ENCODE measurements around the gene PRM3.

Gene PRM3

DNA sequence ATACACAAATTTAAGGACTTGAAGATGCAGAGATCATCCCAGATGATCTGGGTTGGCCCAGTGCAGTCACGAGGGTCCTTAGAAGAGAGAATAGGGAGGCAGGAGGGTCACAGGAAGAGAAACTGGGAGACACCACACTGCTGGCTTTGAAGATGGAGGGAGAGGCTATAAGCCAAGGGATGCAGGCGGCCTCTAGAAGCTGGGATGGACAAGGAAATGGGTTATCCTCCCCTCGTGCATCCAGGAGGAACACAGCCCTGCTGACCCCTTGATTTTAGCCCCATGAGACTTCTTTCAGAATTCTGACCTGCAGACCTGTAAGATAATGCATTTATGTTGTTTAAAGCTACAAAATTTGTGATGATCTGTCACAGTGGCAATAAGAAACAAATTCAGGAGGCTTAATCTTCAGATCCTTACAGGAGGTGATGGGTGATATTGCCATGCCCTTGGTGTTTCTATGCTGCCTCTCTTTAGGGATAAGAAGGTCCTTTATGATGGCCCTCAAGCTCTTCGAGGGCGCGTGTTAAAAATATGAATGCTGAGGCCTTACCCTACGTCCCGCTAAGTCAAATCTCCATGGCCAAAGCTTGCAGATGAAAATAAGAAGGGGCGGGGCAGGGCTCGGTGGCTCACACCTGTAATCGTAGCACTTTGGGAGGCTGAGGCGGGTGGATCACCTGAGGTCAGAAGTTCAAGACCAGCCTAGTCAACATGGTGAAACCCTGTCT is 4.3 kb upstream of the PRM3 start:
- H3K36me3 Mint-ChIP-seq: no peaks in the 10 kb centered on the region
- no peaks in the 10 kb centered on the region for H3K4me1 Mint-ChIP-seq (ENCODE audit: low read depth)
- no peak overlapping the region for H3K27ac Mint-ChIP-seq
- H3K9me3 Mint-ChIP-seq (ENCODE audit: low read depth): no peaks in the 10 kb centered on the region
- H3K4me3 Mint-ChIP-seq: no peak overlapping the region
- H3K27me3 Mint-ChIP-seq: no peaks in the 10 kb centered on the region

DNA sequence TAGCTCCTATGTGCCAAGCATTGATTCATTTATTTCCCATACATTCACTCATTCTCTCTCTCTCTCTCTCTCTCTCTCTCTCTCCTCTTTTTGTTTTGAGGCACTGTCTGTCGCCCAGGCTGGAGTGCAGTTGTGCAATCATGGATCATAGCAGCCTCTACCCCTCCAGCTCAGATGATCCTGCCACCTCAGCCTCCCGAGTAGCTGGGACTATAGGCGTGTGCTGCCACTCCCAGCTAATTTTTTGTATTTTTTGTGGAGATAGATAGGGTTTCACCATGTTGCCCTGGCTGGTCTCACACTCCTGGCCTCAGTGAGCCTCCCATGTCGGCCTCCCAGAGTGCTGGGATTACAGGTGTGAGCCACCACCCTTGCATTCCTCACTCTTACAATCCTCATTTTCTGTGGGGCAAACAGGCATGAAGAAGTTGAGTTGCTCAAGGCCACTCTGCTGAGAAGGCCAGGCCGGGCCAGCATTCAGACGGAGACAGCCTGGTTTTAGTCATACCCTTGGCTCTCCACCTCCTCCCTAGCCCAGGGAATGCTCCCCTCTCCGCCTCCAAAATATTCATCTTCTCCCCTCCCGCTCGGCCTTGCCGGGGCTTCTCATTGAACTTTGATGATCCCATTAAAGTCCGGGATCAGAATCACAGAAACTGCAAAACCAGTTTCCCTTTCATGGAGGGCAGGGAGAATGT is 3.6 kb upstream of the PRM3 start:
- Mint-ChIP-seq H3K9me3 (ENCODE audit: low read depth) (no peaks in the 10 kb centered on the region), H3K36me3 (no peaks in the 10 kb centered on the region), H3K4me3 (no peak overlapping the region), H3K4me1 (ENCODE audit: low read depth) (no peaks in the 10 kb centered on the region), H3K27me3 (no peaks in the 10 kb centered on the region), H3K27ac (no peak overlapping the region)

DNA sequence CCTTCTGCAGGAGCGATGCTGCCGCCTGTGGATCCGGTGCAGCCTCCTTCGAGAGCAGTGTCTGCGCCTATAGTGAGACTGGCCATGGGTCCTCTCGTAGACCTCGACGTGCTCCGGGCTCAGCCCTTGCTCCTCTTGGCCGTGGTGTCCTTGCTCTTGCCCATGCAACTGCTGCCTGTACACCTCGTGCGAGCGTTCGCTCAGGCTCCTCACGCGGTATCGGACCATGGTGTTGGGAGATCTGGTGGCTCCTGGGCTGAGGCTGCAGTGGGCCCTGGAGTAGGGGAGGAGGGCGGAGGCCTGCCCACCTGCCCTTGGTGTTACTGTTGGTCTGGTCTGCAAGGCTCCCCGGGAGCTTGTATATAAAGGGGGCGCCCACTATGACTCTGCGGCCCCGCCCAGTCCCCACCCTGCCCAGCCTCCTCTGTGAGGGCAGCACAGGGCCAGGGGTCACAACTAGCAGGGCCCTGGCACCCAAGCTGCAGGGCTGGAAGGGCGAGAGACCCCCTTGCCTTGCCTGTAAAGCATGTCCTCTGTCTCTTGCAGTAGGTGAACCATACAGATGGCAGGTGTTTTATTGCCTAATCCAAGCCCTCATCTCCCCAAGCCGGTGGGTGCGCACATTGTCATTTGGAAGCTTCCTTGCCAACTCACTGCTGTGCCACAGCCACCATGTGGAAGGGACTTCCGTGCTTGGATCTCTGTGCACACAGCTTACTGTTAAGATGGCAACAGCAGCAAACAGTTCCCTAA is 2.9 kb upstream of the PRM3 start, which contains the start of gene PRM2:
Gene PRM2 (minus strand): TSS at position 338 of the 753 bp plus-strand sequence. CDS start 110 bp downstream, at position 228.
- H3K9me3 Mint-ChIP-seq (ENCODE audit: low read depth): no peaks in the 10 kb centered on the region
- no peak within 1 kb of the TSS for H3K4me3 Mint-ChIP-seq
- no peaks in the 10 kb centered on the region for H3K27me3 Mint-ChIP-seq
- no peak within 1 kb of the TSS for H3K27ac Mint-ChIP-seq
- no peaks in the 10 kb centered on the region for H3K36me3 Mint-ChIP-seq
- H3K4me1 Mint-ChIP-seq (ENCODE audit: low read depth): no peaks in the 10 kb centered on the region

GRCh38 chr16:11274964-11275363 is 1.5 kb upstream of the PRM3 start:
- Mint-ChIP-seq H3K4me3 (no peak overlapping the region), H3K27ac (no peak overlapping the region), H3K4me1 (ENCODE audit: low read depth) (no peaks in the 10 kb centered on the region), H3K27me3 (no peaks in the 10 kb centered on the region), H3K9me3 (ENCODE audit: low read depth) (no peaks in the 10 kb centered on the region), H3K36me3 (no peaks in the 10 kb centered on the region)

GRCh38 chr16:11273721-11274324 is 394 bp upstream of the PRM3 start:
- H3K27ac Mint-ChIP-seq: no peak overlapping the region
- no peaks in the 10 kb centered on the region for H3K4me1 Mint-ChIP-seq (ENCODE audit: low read depth)
- no peaks in the 10 kb centered on the region for H3K9me3 Mint-ChIP-seq (ENCODE audit: low read depth)
- H3K36me3 Mint-ChIP-seq: no peaks in the 10 kb centered on the region
- no peaks in the 10 kb centered on the region for H3K27me3 Mint-ChIP-seq
- no peak overlapping the region for H3K4me3 Mint-ChIP-seq

GRCh38 chr16:11272484-11272883 is 945 bp downstream of the PRM3 start:
- Mint-ChIP-seq H3K36me3 (no peaks in the 10 kb centered on the region), H3K4me1 (ENCODE audit: low read depth) (no peaks in the 10 kb centered on the region), H3K4me3 (no peak overlapping the region), H3K9me3 (ENCODE audit: low read depth) (no peaks in the 10 kb centered on the region), H3K27ac (no peak overlapping the region), H3K27me3 (no peaks in the 10 kb centered on the region)

- no peak overlapping the region for H3K27ac Mint-ChIP-seq
- H3K27me3 Mint-ChIP-seq: no peaks in the 10 kb centered on the region
- H3K4me3 Mint-ChIP-seq: no peak overlapping the region
- H3K4me1 Mint-ChIP-seq (ENCODE audit: low read depth): no peaks in the 10 kb centered on the region
- H3K9me3 Mint-ChIP-seq (ENCODE audit: low read depth): no peaks in the 10 kb centered on the region
- H3K36me3 Mint-ChIP-seq: no peaks in the 10 kb centered on the region
Measured at GRCh38 chr16:11271610-11272009, 1.8 kb downstream of the PRM3 start.

- no peak overlapping the region for H3K4me3 Mint-ChIP-seq
- H3K36me3 Mint-ChIP-seq: no peaks in the 10 kb centered on the region
- H3K27me3 Mint-ChIP-seq: no peaks in the 10 kb centered on the region
- no peaks in the 10 kb centered on the region for H3K9me3 Mint-ChIP-seq (ENCODE audit: low read depth)
- no peak overlapping the region for H3K27ac Mint-ChIP-seq
- H3K4me1 Mint-ChIP-seq (ENCODE audit: low read depth): no peaks in the 10 kb centered on the region
Measured at GRCh38 chr16:11270602-11271162, 2.7 kb downstream of the PRM3 start.

GRCh38 chr16:11268921-11269375 is 4.5 kb downstream of the PRM3 start, which contains the start of gene TNP2:
TSS of gene TNP2 (minus strand) at chr16:11269325. CDS start at chr16:11269262, 63 bp downstream.
- H3K4me1 Mint-ChIP-seq (ENCODE audit: low read depth): peaks cover 11% of the 10 kb centered on the region
- no peak within 1 kb of the TSS for H3K4me3 Mint-ChIP-seq
- H3K36me3 Mint-ChIP-seq: no peaks in the 10 kb centered on the region
- H3K27me3 Mint-ChIP-seq: no peaks in the 10 kb centered on the region
- no peak within 1 kb of the TSS for H3K27ac Mint-ChIP-seq
- H3K9me3 Mint-ChIP-seq (ENCODE audit: low read depth): no peaks in the 10 kb centered on the region

- Mint-ChIP-seq H3K4me3 (no peak overlapping the region), H3K9me3 (ENCODE audit: low read depth) (no peaks in the 10 kb centered on the region), H3K27ac (no peak overlapping the region), H3K36me3 (no peaks in the 10 kb centered on the region), H3K27me3 (no peaks in the 10 kb centered on the region), H3K4me1 (ENCODE audit: low read depth) (peaks cover 31% of the 10 kb centered on the region)
Measured at GRCh38 chr16:11265124-11265523, 8.3 kb downstream of the PRM3 start.

GRCh38 chr16:11264155-11264832 is 9.1 kb downstream of the PRM3 start:
- Mint-ChIP-seq H3K4me3 (peak overlapping the region; percentile 38), H3K27ac (peak overlapping the region; percentile 92), H3K36me3 (no peaks in the 10 kb centered on the region), H3K9me3 (ENCODE audit: low read depth) (no peaks in the 10 kb centered on the region), H3K4me1 (ENCODE audit: low read depth) (peaks cover 37% of the 10 kb centered on the region), H3K27me3 (no peaks in the 10 kb centered on the region)

- Mint-ChIP-seq H3K36me3 (no peaks in the 10 kb centered on the region), H3K9me3 (ENCODE audit: low read depth) (no peaks in the 10 kb centered on the region), H3K4me1 (ENCODE audit: low read depth) (peaks cover 43% of the 10 kb centered on the region), H3K27me3 (no peaks in the 10 kb centered on the region), H3K4me3 (peak overlapping the region; percentile 38), H3K27ac (peak overlapping the region; percentile 92)
Measured at GRCh38 chr16:11263737-11264136, 9.7 kb downstream of the PRM3 start.

GRCh38 chr16:11262915-11263314 is 10.5 kb downstream of the PRM3 start:
- H3K27me3 Mint-ChIP-seq: no peaks in the 10 kb centered on the region
- no peak overlapping the region for H3K27ac Mint-ChIP-seq
- H3K9me3 Mint-ChIP-seq (ENCODE audit: low read depth): no peaks in the 10 kb centered on the region
- no peaks in the 10 kb centered on the region for H3K36me3 Mint-ChIP-seq
- no peak overlapping the region for H3K4me3 Mint-ChIP-seq
- H3K4me1 Mint-ChIP-seq (ENCODE audit: low read depth): peaks cover 50% of the 10 kb centered on the region

- Mint-ChIP-seq H3K4me1 (ENCODE audit: low read depth) (peaks cover 60% of the 10 kb centered on the region), H3K4me3 (no peak overlapping the region), H3K9me3 (ENCODE audit: low read depth) (no peaks in the 10 kb centered on the region), H3K36me3 (no peaks in the 10 kb centered on the region), H3K27ac (peak overlapping the region; percentile 29), H3K27me3 (no peaks in the 10 kb centered on the region)
Measured at GRCh38 chr16:11260596-11260966, 12.8 kb downstream of the PRM3 start.

Data from activated naive CD8-positive, alpha-beta T cell (primary cell).